ENCODE measurements around the gene TMEM183A.

DNA sequence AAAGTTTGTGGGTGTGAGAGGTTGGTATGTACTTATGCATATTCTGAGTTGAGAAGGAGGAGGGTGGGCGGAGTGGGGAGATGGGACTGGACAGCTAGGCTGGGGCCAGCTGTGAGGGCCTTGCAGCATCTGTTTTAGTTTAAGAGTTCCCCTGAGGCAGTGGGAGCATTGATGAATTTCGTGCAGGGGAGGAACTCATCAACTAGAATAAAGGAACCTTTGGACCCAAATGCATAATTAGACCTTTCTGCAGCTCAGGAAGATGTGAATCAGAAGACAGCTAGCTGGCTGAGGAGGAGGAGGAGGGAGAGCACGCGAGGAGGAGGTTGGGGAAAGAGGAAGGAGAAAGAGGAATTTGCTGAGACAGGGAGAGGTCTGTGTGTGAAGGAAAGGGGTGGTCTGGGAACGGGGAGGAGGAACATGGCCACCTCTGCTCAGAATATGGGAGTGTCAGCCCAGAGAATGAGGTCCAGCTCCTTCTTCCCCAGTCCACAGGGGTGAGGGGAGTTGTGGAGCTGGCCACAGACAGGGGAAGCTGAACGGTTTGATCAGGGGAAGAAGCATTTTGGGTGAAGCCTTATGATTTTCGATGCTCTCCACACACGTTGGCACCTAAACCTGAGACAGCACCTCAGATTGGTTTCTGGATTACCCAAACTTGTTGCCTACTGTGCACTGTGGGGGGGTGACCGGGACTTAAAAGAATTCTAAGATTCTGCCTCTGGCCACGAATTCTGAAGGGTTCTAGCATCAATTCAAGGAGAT is 50.9 kb downstream of the TMEM183A start:
- TF ChIP-seq, protein P1, sequence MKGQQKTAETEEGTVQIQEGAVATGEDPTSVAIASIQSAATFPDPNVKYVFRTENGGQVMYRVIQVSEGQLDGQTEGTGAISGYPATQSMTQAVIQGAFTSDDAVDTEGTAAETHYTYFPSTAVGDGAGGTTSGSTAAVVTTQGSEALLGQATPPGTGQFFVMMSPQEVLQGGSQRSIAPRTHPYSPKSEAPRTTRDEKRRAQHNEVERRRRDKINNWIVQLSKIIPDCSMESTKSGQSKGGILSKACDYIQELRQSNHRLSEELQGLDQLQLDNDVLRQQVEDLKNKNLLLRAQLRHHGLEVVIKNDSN (IDR thresholded peaks at IDR 0.05; ENCODE audit: borderline replicate concordance, low read depth): no peak
- no peak for TF ChIP-seq NFIC (IDR thresholded peaks at IDR 0.05; ENCODE audit: borderline replicate concordance)
- TF ChIP-seq, protein P2, sequence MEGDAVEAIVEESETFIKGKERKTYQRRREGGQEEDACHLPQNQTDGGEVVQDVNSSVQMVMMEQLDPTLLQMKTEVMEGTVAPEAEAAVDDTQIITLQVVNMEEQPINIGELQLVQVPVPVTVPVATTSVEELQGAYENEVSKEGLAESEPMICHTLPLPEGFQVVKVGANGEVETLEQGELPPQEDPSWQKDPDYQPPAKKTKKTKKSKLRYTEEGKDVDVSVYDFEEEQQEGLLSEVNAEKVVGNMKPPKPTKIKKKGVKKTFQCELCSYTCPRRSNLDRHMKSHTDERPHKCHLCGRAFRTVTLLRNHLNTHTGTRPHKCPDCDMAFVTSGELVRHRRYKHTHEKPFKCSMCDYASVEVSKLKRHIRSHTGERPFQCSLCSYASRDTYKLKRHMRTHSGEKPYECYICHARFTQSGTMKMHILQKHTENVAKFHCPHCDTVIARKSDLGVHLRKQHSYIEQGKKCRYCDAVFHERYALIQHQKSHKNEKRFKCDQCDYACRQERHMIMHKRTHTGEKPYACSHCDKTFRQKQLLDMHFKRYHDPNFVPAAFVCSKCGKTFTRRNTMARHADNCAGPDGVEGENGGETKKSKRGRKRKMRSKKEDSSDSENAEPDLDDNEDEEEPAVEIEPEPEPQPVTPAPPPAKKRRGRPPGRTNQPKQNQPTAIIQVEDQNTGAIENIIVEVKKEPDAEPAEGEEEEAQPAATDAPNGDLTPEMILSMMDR (IDR thresholded peaks at IDR 0.05): no peak
- peak; percentile 74; the same call in 1 of the 2 replicates for TF ChIP-seq RCOR1 (IDR thresholded peaks at IDR 0.05; ENCODE audit: low read length)
- no peak for TF ChIP-seq RXRA (IDR thresholded peaks at IDR 0.05; ENCODE audit: borderline replicate concordance, low read depth)
- no peak for TF ChIP-seq RAD21 (IDR thresholded peaks at IDR 0.05; ENCODE audit: low read length)
- no peak for TF ChIP-seq JUND (IDR thresholded peaks at IDR 0.05)
- TF ChIP-seq ELF1 (IDR thresholded peaks at IDR 0.05): no peak
- TF ChIP-seq CHD2 (IDR thresholded peaks at IDR 0.05; ENCODE audit: low read length, partially characterized antibody): no peak
- TF ChIP-seq POLR2AphosphoS5 (IDR thresholded peaks at IDR 0.05; ENCODE audit: low read depth, low read length): no peak
- TF ChIP-seq EP300 (IDR thresholded peaks at IDR 0.05; ENCODE audit: borderline replicate concordance in 1 of 2, low read depth in 1 of 2, low read length in 1 of 2): no peak
- TF ChIP-seq FOXM1 (IDR thresholded peaks at IDR 0.05; ENCODE audit: low read depth): no peak
- TF ChIP-seq EZH2phosphoT487 (IDR thresholded peaks at IDR 0.05; ENCODE audit: borderline replicate concordance, low read depth): no peak

Measured in SK-N-SH (cell line).